Neural cell (in vitro differentiated cells): ENCODE results near the gene SHB. TPM values are rescaled to one million over a fixed set of nuclear protein-coding genes. Genes with fewer than 3 reads are reported as not detected.

Experiments
- H2AFZ ChIP-seq: fragments of 200-600, 300-800 bp; sonication (generic), shearing (Covaris generic); 2 replicates; pipeline ENCODE4 v1.6.0; 2014; ENCODE audit warnings: low read depth, mild to moderate bottlenecking, antibody characterized with exemption, low read length, moderate library complexity
- H3F3A ChIP-seq: fragments of 200-600 bp; shearing (Covaris generic); 2 replicates; pipeline ENCODE4 v1.6.1; 2016; ENCODE audit warnings: mild to moderate bottlenecking, moderate library complexity, mixed read lengths, antibody characterized with exemption, low read length; ENCODE audit not compliant: insufficient read depth, poor library complexity, severe bottlenecking
- H3K27ac ChIP-seq: fragments of 200-600, 300-800 bp; sonication (generic), shearing (Covaris generic); 2 replicates; pipeline ENCODE4 v1.5.1; 2014; ENCODE audit warnings: mild to moderate bottlenecking, low read length, moderate library complexity
- H3K27me3 ChIP-seq: fragments of 300-800, 200-600 bp; sonication (generic), shearing (Covaris generic); 2 replicates; pipeline ENCODE4 v1.6.0; 2014; ENCODE audit warnings: mild to moderate bottlenecking, low read depth, low read length, moderate library complexity; ENCODE audit not compliant: insufficient read depth
- H3K36me3 ChIP-seq: fragments of 300-800, 200-600 bp; sonication (generic), shearing (Covaris generic); 2 replicates; pipeline ENCODE4 v1.5.1; 2014; ENCODE audit warnings: mild to moderate bottlenecking, antibody characterized with exemption, low read length, moderate library complexity; ENCODE audit not compliant: insufficient read depth
- H3K4me2 ChIP-seq: fragments of 300-800, 200-600 bp; sonication (generic), shearing (Covaris generic); 2 replicates; pipeline ENCODE4 v1.6.0; 2014; ENCODE audit warnings: mild to moderate bottlenecking, low read length
- H3K4me3 ChIP-seq: fragments of 300-800, 200-600 bp; sonication (generic), shearing (Covaris generic); 2 replicates; pipeline ENCODE4 v1.5.1; 2014; ENCODE audit warnings: mild to moderate bottlenecking, low read length, moderate library complexity
- H3K79me2 ChIP-seq: fragments of 200-600 bp; shearing (Covaris generic); replicated peaks from 2 replicates; pipeline ENCODE4 v1.6.0; 2014; ENCODE audit warnings: mild to moderate bottlenecking, low read length, moderate library complexity; ENCODE audit not compliant: insufficient read depth
- H3K9ac ChIP-seq: fragments of 300-800, 200-600 bp; sonication (generic), shearing (Covaris generic); 2 replicates; pipeline ENCODE4 v1.6.1; 2016; ENCODE audit warnings: mild to moderate bottlenecking, low read length, mixed read lengths
- H3K9me2 ChIP-seq: fragments of 200-600 bp; shearing (Covaris generic); 2 replicates; pipeline ENCODE4 v1.6.1; 2016; ENCODE audit warnings: mild to moderate bottlenecking, low read length, mixed read lengths; ENCODE audit not compliant: insufficient read depth
- H3K9me3 ChIP-seq: fragments of 200-600, 300-800 bp; sonication (generic), shearing (Covaris generic); 2 replicates; pipeline ENCODE4 v1.6.1; 2016; ENCODE audit warnings: mild to moderate bottlenecking, mixed run types, low read length, moderate library complexity, mixed read lengths
- H4K20me1 ChIP-seq: fragments of 200-600 bp; shearing (Covaris generic); 2 replicates; pipeline ENCODE4 v1.6.1; 2016; ENCODE audit warnings: mild to moderate bottlenecking, mixed run types; ENCODE audit not compliant: insufficient read depth
- CTCF ChIP-seq: fragments of 450-650 bp; IDR thresholded peaks from 2 replicates; pipeline ENCODE4 v1.5.1; 2014; ENCODE audit warnings: antibody characterized with exemption, mild to moderate bottlenecking, moderate library complexity; ENCODE audit not compliant: poor library complexity, severe bottlenecking
- EP300 ChIP-seq: fragments of 450-650 bp; conservative IDR thresholded peaks from 2 replicates; pipeline ENCODE4 v1.6.1; 2014; ENCODE audit warnings: antibody characterized with exemption, mild to moderate bottlenecking, moderate library complexity; ENCODE audit not compliant: poor library complexity, severe bottlenecking
- EZH2 ChIP-seq: fragments of 200-600, 300-800 bp; shearing (Covaris generic), sonication (generic); IDR thresholded peaks from 2 replicates; pipeline ENCODE4 v1.6.1; 2014; ENCODE audit warnings: antibody characterized with exemption, low read length, borderline replicate concordance, mild to moderate bottlenecking; ENCODE audit not compliant: insufficient read depth, poor library complexity, severe bottlenecking
- MXI1 ChIP-seq: fragments of 450-650 bp; conservative IDR thresholded peaks from 2 replicates; pipeline ENCODE4 v1.6.1; 2014; ENCODE audit warnings: antibody characterized with exemption, mild to moderate bottlenecking; ENCODE audit not compliant: poor library complexity, severe bottlenecking
- POLR2AphosphoS5 ChIP-seq: IDR thresholded peaks from 2 replicates; pipeline ENCODE4 v1.6.1; 2012
- RAD21 ChIP-seq: fragments of 450-650 bp; conservative IDR thresholded peaks from 2 replicates; pipeline ENCODE4 v1.6.1; 2014; ENCODE audit warnings: antibody characterized with exemption, mild to moderate bottlenecking, moderate library complexity
- REST ChIP-seq: IDR thresholded peaks from 2 replicates; pipeline ENCODE4 v1.6.1; 2012; ENCODE audit warnings: borderline replicate concordance
- SMC3 ChIP-seq: fragments of 450-650 bp; conservative IDR thresholded peaks from 2 replicates; pipeline ENCODE4 v1.6.1; 2014; ENCODE audit warnings: antibody characterized with exemption, mild to moderate bottlenecking, moderate library complexity; ENCODE audit not compliant: poor library complexity
- TAF1 ChIP-seq: IDR thresholded peaks from 2 replicates; pipeline ENCODE4 v1.6.1; 2012; ENCODE audit warnings: low read depth
- polyA plus RNA-seq: library from polyadenylated mRNA; depleted of rRNA; stranded (reverse); fragments of >200 nt; gene quantifications from 2 replicates; pipeline ENCODE4 v1.2.3, GENCODE V29; 2014
- small RNA-seq, 3 experiments: library from RNA; depleted of rRNA; stranded (forward); fragments of <200 nt; gene quantifications; one replicate each; pipeline ENCODE3, GENCODE V24; 2012

Gene SHB
- polyA plus RNA-seq, 1 donor from 2014 or later = 17.5 TPM

DNA sequence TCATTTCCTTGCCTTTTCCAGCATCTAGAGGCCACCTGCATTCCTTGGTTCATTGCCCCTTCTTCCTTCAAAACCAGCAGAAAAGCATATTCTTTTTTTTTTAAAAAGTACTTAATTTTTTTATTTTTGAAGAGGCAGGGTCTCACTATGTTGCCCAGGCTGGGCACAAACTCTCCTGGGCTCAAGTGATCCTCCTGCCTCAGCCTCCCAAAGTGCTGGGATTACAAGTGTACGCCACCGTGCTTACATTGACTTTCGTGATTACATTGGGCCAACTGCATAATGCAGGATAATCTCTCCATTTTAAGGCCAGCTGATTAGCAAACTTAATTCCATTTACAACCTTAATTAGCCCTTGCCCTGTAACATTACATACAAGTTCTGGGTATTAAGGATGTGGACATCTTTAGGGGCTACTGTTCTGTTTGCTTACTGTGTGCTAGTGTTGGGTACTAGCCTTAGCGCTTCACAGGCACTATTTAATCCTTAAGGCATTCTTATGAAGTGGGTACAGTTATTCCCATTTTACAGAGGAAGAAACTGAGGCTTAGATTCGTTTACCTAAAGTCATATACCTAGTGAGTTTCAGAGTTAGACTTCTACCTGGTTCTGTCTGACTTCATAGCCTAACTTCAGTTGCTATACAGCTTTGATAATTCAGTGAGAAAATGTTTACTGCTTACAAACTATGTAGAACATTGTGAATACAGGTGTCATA lies 198.8 kb downstream of the SHB start:
- no peak overlapping the region for H3K9ac ChIP-seq
- H3K9me2 ChIP-seq = no peaks in the 10 kb centered on the region
- H3K4me2 ChIP-seq = no peak overlapping the region
- no peak overlapping the region for H2AFZ ChIP-seq
- no peak overlapping the region for H3K4me3 ChIP-seq
- no peak overlapping the region for H3K27ac ChIP-seq
- H3K79me2 ChIP-seq = no peaks in the 10 kb centered on the region
- no peaks in the 10 kb centered on the region for H3K27me3 ChIP-seq
- H3K9me3 ChIP-seq = no peaks in the 10 kb centered on the region
- no peaks in the 10 kb centered on the region for H3F3A ChIP-seq
- H4K20me1 ChIP-seq = no peaks in the 10 kb centered on the region
- no peaks in the 10 kb centered on the region for H3K36me3 ChIP-seq
- TF ChIP-seq CTCF = no peak
- TF ChIP-seq POLR2AphosphoS5 = no peak
- no peak for TF ChIP-seq TAF1
- TF ChIP-seq SMC3 = no peak
- TF ChIP-seq RAD21 = no peak
- no peak for TF ChIP-seq REST
- TF ChIP-seq EP300 = no peak
- TF ChIP-seq EZH2 = no peak
- no peak for TF ChIP-seq MXI1

Small RNA genes lying within 50 kb of the gene (small RNA-seq; reads per million reads assigned to genes)
- gene RNU7-124P = 0 to 0.33 (median 0) reads per million in 3 experiments

Other genes with a start within 250 kb of the SHB start
- gene SLC25A51, start 165.1 kb downstream of the SHB start, polyA plus RNA-seq = 26.8 and 34.5 TPM in 2 replicates